GM12874 (cell line): ENCODE results near the gene LMO7.

ENCODE experiments used
- TF ChIP-seq, protein P1 (sequence below): IDR thresholded peaks from 2 replicates; pipeline ENCODE4 v1.5.1; 2011; ENCODE audit warnings: low read depth, mild to moderate bottlenecking, control low read depth, low read length, moderate library complexity; ENCODE audit not compliant: insufficient read depth

The LMO7 gene

DNA sequence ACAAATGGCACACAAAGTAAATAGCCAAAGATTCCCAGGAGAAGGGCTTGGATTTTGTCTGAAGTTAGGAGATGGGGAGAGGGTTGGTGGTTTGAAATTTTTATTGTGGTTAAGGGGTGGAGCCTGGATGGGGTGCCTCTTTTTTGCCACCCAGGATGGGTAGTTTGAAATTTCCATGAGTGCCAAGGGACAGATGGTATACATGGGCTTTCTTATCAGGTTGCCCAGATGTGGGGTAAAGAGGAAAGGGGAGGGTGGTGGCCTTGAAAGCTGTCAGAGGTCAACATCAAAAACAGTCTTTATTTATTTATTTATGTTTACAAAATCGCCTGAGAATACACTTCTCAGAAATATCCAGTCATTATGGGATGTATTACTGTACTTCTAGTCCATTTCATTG is 46.2 kb downstream of the LMO7 start:
- TF ChIP-seq, protein P1, sequence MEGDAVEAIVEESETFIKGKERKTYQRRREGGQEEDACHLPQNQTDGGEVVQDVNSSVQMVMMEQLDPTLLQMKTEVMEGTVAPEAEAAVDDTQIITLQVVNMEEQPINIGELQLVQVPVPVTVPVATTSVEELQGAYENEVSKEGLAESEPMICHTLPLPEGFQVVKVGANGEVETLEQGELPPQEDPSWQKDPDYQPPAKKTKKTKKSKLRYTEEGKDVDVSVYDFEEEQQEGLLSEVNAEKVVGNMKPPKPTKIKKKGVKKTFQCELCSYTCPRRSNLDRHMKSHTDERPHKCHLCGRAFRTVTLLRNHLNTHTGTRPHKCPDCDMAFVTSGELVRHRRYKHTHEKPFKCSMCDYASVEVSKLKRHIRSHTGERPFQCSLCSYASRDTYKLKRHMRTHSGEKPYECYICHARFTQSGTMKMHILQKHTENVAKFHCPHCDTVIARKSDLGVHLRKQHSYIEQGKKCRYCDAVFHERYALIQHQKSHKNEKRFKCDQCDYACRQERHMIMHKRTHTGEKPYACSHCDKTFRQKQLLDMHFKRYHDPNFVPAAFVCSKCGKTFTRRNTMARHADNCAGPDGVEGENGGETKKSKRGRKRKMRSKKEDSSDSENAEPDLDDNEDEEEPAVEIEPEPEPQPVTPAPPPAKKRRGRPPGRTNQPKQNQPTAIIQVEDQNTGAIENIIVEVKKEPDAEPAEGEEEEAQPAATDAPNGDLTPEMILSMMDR: no peak

GRCh38 chr13:75685239-75685697 is 49.1 kb downstream of the LMO7 start:
- TF ChIP-seq, protein P1: no peak

- TF ChIP-seq, protein P1: peak; percentile 10; the same call in 1 of the 2 replicates
Measured at GRCh38 chr13:75687150-75687763, 51.1 kb downstream of the LMO7 start.

DNA sequence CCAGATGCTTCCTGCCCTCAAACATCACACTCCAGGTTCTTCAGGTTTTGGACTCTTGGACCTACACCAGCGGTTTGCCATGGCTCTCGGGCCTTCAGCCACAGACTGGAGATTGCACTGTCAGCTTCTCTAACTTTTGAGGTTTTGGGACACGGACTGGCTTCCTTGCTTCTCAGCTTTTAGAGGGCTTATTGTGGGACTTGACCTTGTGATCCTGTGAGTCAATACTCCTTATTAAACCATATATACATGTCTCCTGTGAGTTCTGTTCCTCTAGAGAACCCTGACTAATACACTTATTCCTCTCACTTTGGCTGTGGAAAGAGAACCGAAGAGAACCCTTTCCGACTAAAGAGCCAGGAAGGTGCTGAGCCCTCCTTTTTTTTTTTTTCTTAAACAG is 53.6 kb downstream of the LMO7 start:
- TF ChIP-seq, protein P1: no peak

DNA sequence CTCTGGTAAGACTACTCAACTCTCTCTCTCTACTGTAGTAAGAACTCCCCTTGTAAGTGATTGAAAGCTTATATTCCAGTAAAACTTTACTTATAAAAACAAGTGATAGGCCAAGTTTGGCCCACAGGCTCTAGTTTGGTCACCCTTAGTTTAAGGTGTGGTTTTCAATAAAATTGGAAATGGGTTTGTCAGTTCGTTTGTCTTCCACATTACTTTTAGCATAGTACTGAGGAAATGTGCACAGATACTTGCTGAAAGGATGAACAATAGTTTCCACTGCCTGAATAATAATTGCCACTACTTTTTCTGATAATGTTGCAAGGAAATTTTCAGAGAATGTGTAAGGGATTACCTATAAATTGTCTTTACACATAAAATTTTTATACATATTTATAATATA is 54.5 kb downstream of the LMO7 start:
- TF ChIP-seq, protein P1: no peak

- TF ChIP-seq, protein P1: no peak
Measured at GRCh38 chr13:75691183-75691582, 55.1 kb downstream of the LMO7 start.

- TF ChIP-seq, protein P1: no peak
Measured at GRCh38 chr13:75693227-75693626, 57.1 kb downstream of the LMO7 start.

- TF ChIP-seq, protein P1: no peak
Measured at GRCh38 chr13:75694722-75695121, 58.6 kb downstream of the LMO7 start.
